ENCODE measurements around the gene KRTAP9-9. TPM values are rescaled to one million over a fixed set of nuclear protein-coding genes. Genes with fewer than 3 reads are reported as not detected.

Gene KRTAP9-9
- total RNA-seq, 2 experiments from 2014 or later = not detected

- Mint-ChIP-seq H3K27ac (no peak overlapping the region), H3K4me3 (no peak overlapping the region), H3K4me1 (ENCODE audit: low read depth) (peaks cover 24% of the 10 kb centered on the region), H3K36me3 (ENCODE audit: low read depth) (no peaks in the 10 kb centered on the region), H3K9me3 (peaks cover 3% of the 10 kb centered on the region), H3K27me3 (no peaks in the 10 kb centered on the region)
- Histone ChIP-seq H3K27ac (ENCODE audit: low read depth in 1 of 2, low read length in 2 of 2) (no peak overlapping the region), H3K4me3 (ENCODE audit: low read length) (no peak overlapping the region), H3K36me3 (ENCODE audit: insufficient read depth, low read length) (no peaks in the 10 kb centered on the region), H3K27me3 (ENCODE audit: control insufficient read depth in 1 of 2, insufficient read depth in 2 of 2, low read length in 2 of 2) (no peaks in the 10 kb centered on the region), H3K9me3 (ENCODE audit: control insufficient read depth in 1 of 2, insufficient read depth in 1 of 2, low read length in 2 of 2) (peaks cover 0 to 3% of the 10 kb centered on the region in 2 experiments), H3K4me1 (ENCODE audit: insufficient read depth, low read length) (no peaks in the 10 kb centered on the region)
- POLR2A ChIA-PET = no interaction called here
- intact Hi-C loops (cut with DNase I, micrococcal nuclease) = no loop called here
- ATAC-seq (ENCODE audit: poor library complexity) (no peak), DNase-seq (no peak)
- TF ChIP-seq CTCF (IDR thresholded peaks at IDR 0.05) = no peak
- CTCF ChIA-PET = interaction anchor here (0.8 to 0.9 kb wide), 2 partner anchors 21 to 42 kb away, joined by 3 to 4 read pairs; no protein-coding TSS in a partner anchor
Measured at GRCh38 chr17:41301204-41301790, 46.1 kb downstream of the KRTAP9-9 start.

GRCh38 chr17:41301916-41302901 is 47.0 kb downstream of the KRTAP9-9 start, which contains the start of gene KRTAP29-1:
Gene KRTAP29-1, minus strand, starts transcription at chr17:41302851. Its CDS starts 0 bp downstream, at chr17:41302851.
- intact Hi-C loops (cut with DNase I, micrococcal nuclease) = no loop called here
- no peak within 1 kb of the TSS for H3K4me3 ChIP-seq (ENCODE audit: low read length)
- H3K27me3 Mint-ChIP-seq = no peaks in the 10 kb centered on the region
- H3K27ac ChIP-seq (ENCODE audit: low read depth in 1 of 2, low read length in 2 of 2) = no peak within 1 kb of the TSS
- H3K27me3 ChIP-seq (ENCODE audit: control insufficient read depth in 1 of 2, insufficient read depth in 2 of 2, low read length in 2 of 2) = no peaks in the 10 kb centered on the region
- H3K4me3 Mint-ChIP-seq = no peak within 1 kb of the TSS
- H3K9me3 ChIP-seq (ENCODE audit: control insufficient read depth in 1 of 2, insufficient read depth in 1 of 2, low read length in 2 of 2) = peaks cover 0 to 3% of the 10 kb centered on the region in 2 experiments
- H3K36me3 Mint-ChIP-seq (ENCODE audit: low read depth) = no peaks in the 10 kb centered on the region
- no peak for ATAC-seq (ENCODE audit: poor library complexity)
- no peak for DNase-seq
- H3K36me3 ChIP-seq (ENCODE audit: insufficient read depth, low read length) = no peaks in the 10 kb centered on the region
- peaks cover 33% of the 10 kb centered on the region for H3K4me1 Mint-ChIP-seq (ENCODE audit: low read depth)
- ChIA-PET CTCF (interaction anchor here (0.9 kb wide), 1 partner anchor 20 kb away, joined by 3 read pairs; no protein-coding TSS in a partner anchor), POLR2A (no interaction called here)
- no peak for TF ChIP-seq CTCF (IDR thresholded peaks at IDR 0.05)
- peaks cover 8% of the 10 kb centered on the region for H3K4me1 ChIP-seq (ENCODE audit: insufficient read depth, low read length)
- H3K27ac Mint-ChIP-seq = no peak within 1 kb of the TSS
- H3K9me3 Mint-ChIP-seq = peaks cover 3% of the 10 kb centered on the region

- POLR2A ChIA-PET = no interaction called here
- H3K4me1 ChIP-seq (ENCODE audit: insufficient read depth, low read length) = peaks cover 16% of the 10 kb centered on the region
- H3K36me3 Mint-ChIP-seq (ENCODE audit: low read depth) = no peaks in the 10 kb centered on the region
- H3K4me1 Mint-ChIP-seq (ENCODE audit: low read depth) = peaks cover 41% of the 10 kb centered on the region
- H3K27ac ChIP-seq (ENCODE audit: low read depth in 1 of 2, low read length in 2 of 2) = no peak overlapping the region
- TF ChIP-seq CTCF (IDR thresholded peaks at IDR 0.05) = no peak
- no peaks in the 10 kb centered on the region for H3K27me3 ChIP-seq (ENCODE audit: control insufficient read depth in 1 of 2, insufficient read depth in 2 of 2, low read length in 2 of 2)
- H3K27me3 Mint-ChIP-seq = no peaks in the 10 kb centered on the region
- H3K27ac Mint-ChIP-seq = no peak overlapping the region
- peaks cover 0 to 3% of the 10 kb centered on the region in 2 experiments for H3K9me3 ChIP-seq (ENCODE audit: control insufficient read depth in 1 of 2, insufficient read depth in 1 of 2, low read length in 2 of 2)
- intact Hi-C loops (cut with DNase I, micrococcal nuclease) = no loop called here
- peaks cover 3% of the 10 kb centered on the region for H3K9me3 Mint-ChIP-seq
- DNase-seq (no peak), ATAC-seq (ENCODE audit: poor library complexity) (no peak)
- H3K4me3 ChIP-seq (ENCODE audit: low read length) = no peak overlapping the region
- no peak overlapping the region for H3K4me3 Mint-ChIP-seq
- CTCF ChIA-PET = no interaction called here
- H3K36me3 ChIP-seq (ENCODE audit: insufficient read depth, low read length) = no peaks in the 10 kb centered on the region
Measured at GRCh38 chr17:41302981-41303380, 47.8 kb downstream of the KRTAP9-9 start.
